ENCODE data around the gene PXK. TPM values are rescaled to one million over a fixed set of nuclear protein-coding genes. Genes with fewer than 3 reads are reported as not detected.
A peak's percentile ranks its signal among the peaks of the same experiment; 100 is the strongest.

Gene PXK
- total RNA-seq, 1 experiment from 2014 or later = 15.2 TPM

DNA sequence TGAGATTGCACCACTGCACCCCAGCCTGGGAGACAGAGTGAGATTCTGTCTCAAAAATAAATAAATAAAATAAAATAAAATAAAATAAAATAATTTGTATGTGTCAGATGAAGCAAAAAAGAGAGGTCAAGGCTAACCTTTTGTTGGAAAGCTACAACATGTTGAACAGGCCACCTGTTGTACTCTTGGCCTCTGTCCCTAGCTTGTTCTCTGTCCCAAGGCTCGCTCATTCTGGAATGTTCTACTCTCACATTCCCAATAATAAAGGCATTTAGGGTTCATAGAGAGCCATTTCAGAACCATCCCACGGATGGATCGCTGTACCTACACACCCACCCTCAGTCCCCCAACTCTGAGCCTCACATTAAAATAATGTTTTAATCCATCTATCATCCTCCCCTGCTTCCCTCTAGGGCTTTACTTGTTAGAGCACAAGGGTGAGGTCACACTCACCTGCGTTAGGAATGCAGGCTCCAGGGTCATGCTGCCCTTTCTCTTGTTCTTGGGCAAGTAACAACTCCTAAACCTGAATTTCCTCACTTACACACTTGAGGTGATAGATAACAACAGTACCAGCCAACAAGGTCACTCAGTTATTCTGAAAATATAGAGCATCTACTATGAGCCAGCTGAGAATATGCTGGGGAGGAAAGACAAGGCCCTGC lies 134.3 kb downstream of the PXK start:
- no peak for DNase-seq (ENCODE audit: low spot score)

- DNase-seq (ENCODE audit: low spot score) = no peak
Measured at GRCh38 chr3:58469096-58469495, 136.4 kb downstream of the PXK start.

DNA sequence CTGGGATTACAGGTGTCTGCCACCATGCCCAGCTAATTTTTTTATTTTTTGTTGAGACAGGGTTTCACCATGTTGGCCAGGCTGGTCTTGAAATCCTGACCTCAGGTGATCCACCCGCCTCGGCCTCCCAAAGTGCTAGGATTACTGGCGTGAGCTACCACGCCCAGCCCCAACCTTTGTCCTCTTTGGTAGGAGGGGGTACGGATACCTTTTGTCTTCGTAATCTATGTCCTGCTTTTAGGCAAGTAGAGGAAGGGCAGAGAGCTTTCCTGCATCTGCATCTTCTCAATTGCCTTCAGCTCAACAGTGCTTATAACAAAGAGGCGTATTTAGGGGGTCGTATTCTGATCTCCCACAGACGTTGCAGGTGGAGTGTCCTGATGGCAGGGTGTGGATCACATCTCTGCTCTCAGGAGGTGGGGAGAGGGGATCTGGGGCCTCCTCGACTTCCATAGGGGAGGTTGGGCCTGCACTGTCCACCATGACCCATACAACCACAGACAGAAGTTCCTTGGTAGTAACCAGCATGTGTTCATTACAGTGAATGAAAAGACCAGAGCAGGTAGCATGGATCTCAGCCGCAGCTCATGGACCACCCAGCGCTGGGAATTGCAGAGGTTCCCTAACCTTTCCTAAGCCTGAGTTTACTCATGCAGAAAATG lies 137.8 kb downstream of the PXK start:
- DNase-seq (ENCODE audit: low spot score) = no peak

DNA sequence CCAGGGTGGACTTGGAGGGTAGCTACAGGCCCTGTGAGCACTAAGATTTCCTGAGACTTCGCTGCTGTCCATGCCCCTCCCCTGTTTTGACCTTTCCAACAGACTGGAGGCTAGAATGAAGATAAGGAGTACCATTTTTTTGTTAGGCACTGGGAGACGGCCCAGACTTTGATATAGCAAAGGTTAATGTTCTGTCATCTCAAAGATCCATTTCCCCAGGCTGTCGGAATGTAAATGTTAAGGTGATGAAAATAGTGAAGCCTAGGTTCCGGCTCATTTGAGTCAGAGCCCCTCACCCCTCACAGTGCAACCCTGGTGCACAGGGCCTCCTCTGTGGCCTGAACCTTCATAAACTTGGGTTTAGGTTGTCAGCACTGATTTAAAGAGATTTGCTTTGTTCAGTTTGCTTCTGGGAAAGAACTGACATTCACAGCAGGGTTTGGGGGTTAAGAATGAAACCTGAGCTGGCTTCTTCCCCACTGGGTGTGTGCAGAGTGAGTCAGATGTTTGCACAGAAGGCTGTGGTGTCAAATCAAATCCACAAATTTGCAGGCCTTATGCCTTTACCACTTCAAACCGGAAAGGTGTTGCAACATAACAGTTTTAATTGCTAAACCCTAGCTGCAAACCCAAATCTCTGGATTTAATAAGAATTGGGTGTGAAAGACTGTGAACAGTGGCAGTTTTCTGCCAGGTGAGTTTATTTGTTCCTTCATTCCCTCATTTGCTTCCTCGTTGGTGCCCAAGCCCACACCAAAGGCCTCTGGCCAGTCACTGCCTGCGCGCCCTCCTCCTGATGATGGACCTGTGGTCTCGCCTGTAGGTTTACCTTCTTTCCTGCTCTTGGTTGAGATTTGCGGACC lies 138.6 kb downstream of the PXK start:
- DNase-seq (ENCODE audit: low spot score) = peak; percentile 95

DNA sequence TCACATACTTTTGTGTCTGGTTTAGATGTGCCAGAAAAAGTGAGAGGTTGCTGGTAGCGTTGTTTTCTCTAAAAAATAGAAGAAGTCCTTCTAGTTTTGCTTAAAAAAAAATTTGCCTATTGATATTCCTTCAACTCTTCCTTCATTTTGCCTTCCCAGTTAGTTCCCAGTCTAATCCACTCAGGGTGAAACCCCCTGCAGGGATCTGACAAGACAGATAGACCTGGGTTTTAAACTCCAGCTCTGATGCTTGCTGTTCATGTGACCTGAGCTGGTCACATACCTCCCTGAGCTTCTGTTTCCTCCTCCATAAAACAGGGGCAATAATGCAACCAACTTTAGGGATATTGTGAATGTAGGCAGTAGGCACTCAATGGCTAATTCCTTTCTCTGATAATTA lies 140.6 kb downstream of the PXK start:
- no peak for DNase-seq (ENCODE audit: low spot score)

- no peak for DNase-seq (ENCODE audit: low spot score)
Measured at GRCh38 chr3:58474348-58474911, 141.7 kb downstream of the PXK start.

DNA sequence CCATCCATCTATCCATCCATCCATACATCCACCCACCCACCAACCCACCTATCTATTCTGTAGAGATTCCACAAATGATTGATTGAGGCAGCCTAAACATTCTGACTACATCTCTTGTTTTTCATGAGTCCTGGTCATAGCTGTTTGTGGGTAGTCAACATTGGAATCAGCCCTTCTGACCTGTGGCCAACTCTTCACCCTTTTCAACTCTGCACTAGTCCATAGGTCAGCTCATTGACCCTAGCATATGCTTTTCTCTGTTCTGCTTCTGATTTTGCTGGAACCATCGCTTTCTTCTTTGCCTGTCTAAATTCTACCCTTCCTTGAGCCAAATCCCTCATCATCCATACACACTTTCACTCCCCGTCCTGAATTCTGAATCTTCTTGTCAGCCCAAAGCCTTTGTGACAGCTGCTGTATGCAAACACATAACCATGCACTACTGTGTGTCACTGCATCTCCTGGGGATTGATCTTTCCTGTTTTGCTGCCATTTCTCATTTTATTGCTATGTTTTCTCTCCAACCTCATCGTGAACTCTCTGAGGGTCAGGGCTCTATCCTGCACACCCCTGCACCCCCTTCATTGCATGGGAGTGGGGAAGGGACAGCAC lies 142.4 kb downstream of the PXK start:
- no peak for DNase-seq (ENCODE audit: low spot score)

Other genes with a start within 250 kb of the PXK start
- gene DNASE1L3, start 121.9 kb upstream of the PXK start, total RNA-seq (2014; rRNA removed; shearing (Covaris generic)) = not detected in 2 replicates
- gene ABHD6, start 95.1 kb upstream of the PXK start, total RNA-seq (2014; rRNA removed; shearing (Covaris generic)) = 8.4 and 8.9 TPM in 2 replicates
- gene RPP14, start 26.6 kb upstream of the PXK start, total RNA-seq (2014; rRNA removed; shearing (Covaris generic)) = 13.0 and 19.5 TPM in 2 replicates
- gene HTD2, start 26.4 kb upstream of the PXK start, total RNA-seq (2014; rRNA removed; shearing (Covaris generic)) = 6.2 TPM in 2 replicates
- gene PDHB, start 100.9 kb downstream of the PXK start, total RNA-seq (2014; rRNA removed; shearing (Covaris generic)) = 141 and 170 TPM in 2 replicates
- 6.4 and 9.1 TPM in 2 replicates for gene KCTD6, start 159.2 kb downstream of the PXK start, total RNA-seq (2014; rRNA removed; shearing (Covaris generic))
- 2.2 and 5.4 TPM in 2 replicates for gene ACOX2, start 204.3 kb downstream of the PXK start, total RNA-seq (2014; rRNA removed; shearing (Covaris generic))
- not detected in 2 replicates for gene FAM107A, start 244.5 kb downstream of the PXK start, total RNA-seq (2014; rRNA removed; shearing (Covaris generic))

All from A172 (cell line).